Astrocyte (in vitro differentiated cells and primary cell): Measurements from ENCODE around the gene UROC1.

Source experiments
- CTCF ChIP-seq: IDR thresholded peaks from 2 replicates; pipeline ENCODE4 v1.5.1; 2011; ENCODE audit warnings: low read depth, mild to moderate bottlenecking, inconsistent platforms, low read length, moderate library complexity; ENCODE audit not compliant: insufficient read depth
- EZH2 ChIP-seq: IDR thresholded peaks from 2 replicates; pipeline ENCODE4 v1.6.1; 2012; ENCODE audit warnings: mild to moderate bottlenecking, low read length, inconsistent platforms; ENCODE audit not compliant: insufficient read depth

- no peak for TF ChIP-seq CTCF
- no peak for TF ChIP-seq EZH2
These were observed 85.0 kb downstream of the UROC1 start for GRCh38 chr3:126432361-126433104.
